SK-N-MC (cell line): ENCODE data around the gene ANKRD42.
A peak's percentile ranks its signal among the peaks of the same experiment; 100 is the strongest.
"Not testable (repeated sequence)": the region's sequence is repeated elsewhere in the genome, so short reads cannot be mapped to it uniquely, and the experiment has no call there.

Experiments
- DNase-seq: peaks from one replicate; pipeline ENCODE4 v3.0.0-alpha.2; 2011; ENCODE audit warnings: low read depth, low spot score
- H3K27ac ChIP-seq: fragments of 200-600 bp; sonication (generic); 2 replicates; pipeline ENCODE4 v1.5.1; 2016; ENCODE audit warnings: mixed run types
- H3K36me3 ChIP-seq: fragments of 200-600 bp; sonication (generic); 2 replicates; pipeline ENCODE4 v1.6.1; 2017; ENCODE audit warnings: antibody characterized with exemption, low read length, mixed read lengths; ENCODE audit not compliant: insufficient read depth
- H3K4me3 ChIP-seq: fragments of 200-600 bp; sonication (generic); 2 replicates; pipeline ENCODE4 v1.5.1; 2016
- H3K9ac ChIP-seq: fragments of 200-600 bp; sonication (generic); 2 replicates; pipeline ENCODE4 v1.8.0; 2017; ENCODE audit warnings: mixed run types, mixed read lengths; ENCODE audit not compliant: insufficient read length
- H3K9me3 ChIP-seq: fragments of 200-600 bp; sonication (generic); 2 replicates; pipeline ENCODE4 v1.6.1; 2017; ENCODE audit warnings: low read depth, mild to moderate bottlenecking, antibody characterized with exemption, low read length, moderate library complexity, mixed read lengths
- EZH2 ChIP-seq: fragments of 200-600 bp; sonication (generic); IDR thresholded peaks from one replicate; pipeline ENCODE4 v1.6.1; 2017; ENCODE audit warnings: antibody characterized with exemption
- FOXP2 ChIP-seq: optimal IDR thresholded peaks from 2 replicates; pipeline ENCODE3; 2011; ENCODE audit warnings: mild to moderate bottlenecking, moderate library complexity; ENCODE audit not compliant: insufficient read depth; ENCODE audit errors: extremely low read length, control extremely low read depth
- POLR2AphosphoS5 ChIP-seq: IDR thresholded peaks from 2 replicates; pipeline ENCODE4 v1.6.1; 2012; ENCODE audit warnings: mild to moderate bottlenecking, low read depth, low read length, borderline replicate concordance

The ANKRD42 gene

DNA sequence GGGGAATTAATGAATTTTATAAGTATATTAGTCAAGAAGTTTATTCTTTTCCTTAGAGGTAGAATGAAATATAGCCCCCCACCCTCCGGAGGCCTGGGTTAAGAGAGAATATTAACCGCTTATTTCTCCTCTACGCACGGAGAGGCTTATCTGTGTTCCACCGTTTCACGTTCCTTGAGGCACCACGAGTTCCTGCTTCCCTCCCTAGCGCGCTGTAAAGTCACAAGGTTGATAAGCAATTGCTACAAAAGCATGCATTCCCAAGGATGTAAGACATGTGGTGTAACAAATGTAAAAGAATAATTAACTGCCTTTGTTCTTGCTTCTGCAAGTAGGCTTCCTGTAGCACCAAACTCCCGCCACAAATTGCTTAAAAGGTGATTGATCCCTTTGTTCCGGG is 1.5 kb upstream of the ANKRD42 start:
- Histone ChIP-seq H3K36me3 (peaks cover 33% of the 10 kb centered on the region), H3K27ac (peak overlapping the region; percentile 67; the same call in 1 of the 2 replicates), H3K9ac (peak overlapping the region; percentile 97), H3K4me3 (peak overlapping the region; percentile 96), H3K9me3 (no peaks in the 10 kb centered on the region)
- no peak for TF ChIP-seq EZH2
- TF ChIP-seq FOXP2 = no peak
- no peak for DNase-seq

DNA sequence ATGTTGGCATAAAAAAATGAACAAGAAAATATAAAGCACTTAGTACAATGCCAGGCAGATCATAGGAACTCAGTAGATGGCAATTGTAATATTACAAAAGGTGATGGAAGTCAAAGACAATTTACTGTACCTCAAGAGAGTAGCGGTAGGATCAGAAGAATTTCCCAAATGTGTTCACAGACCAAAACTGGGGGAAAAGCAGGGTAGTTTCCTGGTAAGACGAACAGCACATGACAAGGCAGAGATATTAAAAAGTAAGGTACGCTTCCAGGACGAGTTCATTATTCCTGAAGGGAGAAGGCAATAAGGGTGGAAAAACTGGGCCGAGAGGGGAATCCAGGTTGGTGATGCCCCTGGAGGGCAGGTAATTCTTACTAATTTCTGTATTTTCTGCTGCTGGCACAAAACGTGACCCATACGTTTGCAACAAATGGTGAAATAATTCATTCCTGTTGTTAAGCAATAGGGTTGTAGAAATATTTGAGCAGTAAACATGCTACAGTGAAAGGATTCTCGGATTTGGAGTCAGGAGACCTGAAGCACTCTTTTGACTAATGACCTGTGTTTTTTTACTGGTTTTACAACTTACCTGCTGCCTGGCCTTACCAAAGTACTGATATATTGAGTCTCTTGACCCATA is 786 bp upstream of the ANKRD42 start:
- peak overlapping the region; percentile 97 for H3K9ac ChIP-seq
- TF ChIP-seq EZH2 (no peak), POLR2AphosphoS5 (no peak), FOXP2 (no peak)
- peaks cover 31% of the 10 kb centered on the region for H3K36me3 ChIP-seq
- H3K4me3 ChIP-seq = peak overlapping the region; percentile 96
- DNase-seq = no peak
- H3K27ac ChIP-seq = peak overlapping the region; percentile 67
- no peaks in the 10 kb centered on the region for H3K9me3 ChIP-seq

- peak overlapping the region; percentile 96 for H3K4me3 ChIP-seq
- H3K36me3 ChIP-seq = peaks cover 38% of the 10 kb centered on the region
- DNase-seq = no peak
- H3K27ac ChIP-seq = peak overlapping the region; percentile 72
- H3K9ac ChIP-seq = peak overlapping the region; percentile 97
- H3K9me3 ChIP-seq = no peaks in the 10 kb centered on the region
- TF ChIP-seq FOXP2 (no peak), EZH2 (no peak), POLR2AphosphoS5 (no peak)
Observed at GRCh38 chr11:83194281-83195142, 1.0 kb downstream of the ANKRD42 start.

GRCh38 chr11:83195143-83195466 is 1.6 kb downstream of the ANKRD42 start:
- no peak for TF ChIP-seq EZH2
- no peak for TF ChIP-seq POLR2AphosphoS5
- TF ChIP-seq FOXP2 = no peak
- no peaks in the 10 kb centered on the region for H3K9me3 ChIP-seq
- H3K36me3 ChIP-seq = peaks cover 39% of the 10 kb centered on the region
- no peak for DNase-seq
- H3K4me3 ChIP-seq = peak overlapping the region; percentile 96
- peak overlapping the region; percentile 97 for H3K9ac ChIP-seq
- peak overlapping the region; percentile 72; the same call in 1 of the 2 replicates for H3K27ac ChIP-seq

DNA sequence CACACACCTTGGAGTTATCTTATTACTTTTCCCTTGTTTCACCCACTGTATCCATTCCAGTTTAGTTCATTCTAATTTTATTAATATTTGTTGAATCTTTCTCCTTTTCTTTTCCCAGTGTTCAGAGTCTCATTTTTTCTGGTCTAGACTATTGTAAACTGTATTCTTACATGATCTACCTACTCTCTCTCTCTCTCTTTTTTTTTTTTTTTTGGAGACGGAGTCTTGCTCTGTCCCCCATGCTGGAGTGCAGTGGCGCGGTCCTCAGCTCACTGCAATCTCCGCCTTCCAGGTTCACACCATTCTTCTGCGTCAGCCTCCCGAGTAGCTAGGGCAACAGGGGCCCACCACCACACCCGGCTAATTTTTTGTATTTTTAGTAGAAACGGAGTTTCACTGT is 2.1 kb downstream of the ANKRD42 start:
- H3K9ac ChIP-seq = peak overlapping the region; percentile 97
- no peak for DNase-seq
- peaks cover 39% of the 10 kb centered on the region for H3K36me3 ChIP-seq
- TF ChIP-seq EZH2 (no peak), FOXP2 (no peak), POLR2AphosphoS5 (no peak)
- peak overlapping the region; percentile 96 for H3K4me3 ChIP-seq
- H3K27ac ChIP-seq = peak overlapping the region; percentile 72; the same call in 1 of the 2 replicates
- H3K9me3 ChIP-seq = no peaks in the 10 kb centered on the region

- peaks cover 55% of the 10 kb centered on the region for H3K36me3 ChIP-seq
- H3K9me3 ChIP-seq = no peaks in the 10 kb centered on the region
- no peak for DNase-seq
- no peak overlapping the region for H3K27ac ChIP-seq
- H3K9ac ChIP-seq = no peak overlapping the region
- TF ChIP-seq EZH2 (no peak), FOXP2 (no peak)
- H3K4me3 ChIP-seq = no peak overlapping the region
Observed at GRCh38 chr11:83200035-83200434, 6.5 kb downstream of the ANKRD42 start.

GRCh38 chr11:83205608-83206185 is 12.2 kb downstream of the ANKRD42 start:
- no peak overlapping the region for H3K9ac ChIP-seq
- no peak overlapping the region for H3K4me3 ChIP-seq
- H3K27ac ChIP-seq = no peak overlapping the region
- TF ChIP-seq FOXP2 = no peak
- TF ChIP-seq EZH2 = no peak
- TF ChIP-seq POLR2AphosphoS5 = no peak
- no peak for DNase-seq
- H3K9me3 ChIP-seq = no peaks in the 10 kb centered on the region
- H3K36me3 ChIP-seq = peaks cover 50% of the 10 kb centered on the region

- Histone ChIP-seq H3K4me3 (no peak overlapping the region), H3K9ac (no peak overlapping the region), H3K36me3 (peaks cover 48% of the 10 kb centered on the region), H3K9me3 (no peaks in the 10 kb centered on the region), H3K27ac (no peak overlapping the region)
- no peak for DNase-seq
- TF ChIP-seq POLR2AphosphoS5 (no peak), EZH2 (no peak)
Observed at GRCh38 chr11:83206221-83206620, 12.7 kb downstream of the ANKRD42 start.

- H3K9ac ChIP-seq, DNase-seq, H3K9me3 ChIP-seq, H3K27ac ChIP-seq, H3K4me3 ChIP-seq: not testable (repeated sequence)
- H3K36me3 ChIP-seq = peaks cover 50% of the 10 kb centered on the region
Observed at GRCh38 chr11:83206771-83207382, 13.4 kb downstream of the ANKRD42 start.
